Measurements from ENCODE around the gene GPBP1L1. TPM values are rescaled to one million over a fixed set of nuclear protein-coding genes. Genes with fewer than 3 reads are reported as not detected.

Gene GPBP1L1
- total RNA-seq, 1 donor from 2014 or later = 262 TPM

GRCh38 chr1:45621501-45621836 is 64.9 kb downstream of the GPBP1L1 start:
- peaks cover 86% of the 10 kb centered on the region for H3F3A ChIP-seq (ENCODE audit: low read depth)
- H3K9ac ChIP-seq = no peak overlapping the region
- no peaks in the 10 kb centered on the region for H3K9me3 ChIP-seq (ENCODE audit: low read depth)
- H2AFZ ChIP-seq (replicated peaks) = no peak overlapping the region
- H3K4me1 ChIP-seq = no peaks in the 10 kb centered on the region
- H3K36me3 ChIP-seq = peaks cover 10% of the 10 kb centered on the region
- peaks cover 29% of the 10 kb centered on the region for H4K20me1 ChIP-seq (ENCODE audit: low read depth)
- TF ChIP-seq EZH2 (IDR thresholded peaks at IDR 0.05) = no peak
- TF ChIP-seq EZH2phosphoT487 (IDR thresholded peaks at IDR 0.05) = no peak
- no peak for TF ChIP-seq CTCF (IDR thresholded peaks at IDR 0.05)
- no peak for DNase-seq (ENCODE audit: low spot score)
- H3K27ac ChIP-seq = peak overlapping the region; percentile 78
- H3K27me3 ChIP-seq = no peaks in the 10 kb centered on the region
- no peaks in the 10 kb centered on the region for H3K79me2 ChIP-seq (ENCODE audit: low read depth)
- no peak overlapping the region for H3K4me3 Mint-ChIP-seq
- H3K9me3 Mint-ChIP-seq = no peaks in the 10 kb centered on the region
- H3K27ac Mint-ChIP-seq = no peak overlapping the region
- peaks cover 5% of the 10 kb centered on the region for H3K27me3 Mint-ChIP-seq (ENCODE audit: insufficient read depth, low read depth)
- H3K36me3 Mint-ChIP-seq = peaks cover 31% of the 10 kb centered on the region
- no peak overlapping the region for H3K4me3 ChIP-seq
- H3K4me2 ChIP-seq = no peak overlapping the region
- H3K4me1 Mint-ChIP-seq = no peaks in the 10 kb centered on the region

- H3K4me1 ChIP-seq = no peaks in the 10 kb centered on the region
- H2AFZ ChIP-seq (replicated peaks) = no peak overlapping the region
- no peaks in the 10 kb centered on the region for H3K4me1 Mint-ChIP-seq
- H3K9ac ChIP-seq = no peak overlapping the region
- peaks cover 92% of the 10 kb centered on the region for H3F3A ChIP-seq (ENCODE audit: low read depth)
- no peaks in the 10 kb centered on the region for H3K79me2 ChIP-seq (ENCODE audit: low read depth)
- peaks cover 16% of the 10 kb centered on the region for H3K36me3 ChIP-seq
- H3K27me3 ChIP-seq = no peaks in the 10 kb centered on the region
- H3K4me3 Mint-ChIP-seq = no peak overlapping the region
- H3K9me3 ChIP-seq (ENCODE audit: low read depth) = no peaks in the 10 kb centered on the region
- H3K4me2 ChIP-seq = no peak overlapping the region
- no peak for TF ChIP-seq EZH2 (IDR thresholded peaks at IDR 0.05)
- no peak for TF ChIP-seq EZH2phosphoT487 (IDR thresholded peaks at IDR 0.05)
- no peak for TF ChIP-seq CTCF (IDR thresholded peaks at IDR 0.05)
- peaks cover 7% of the 10 kb centered on the region for H3K27me3 Mint-ChIP-seq (ENCODE audit: insufficient read depth, low read depth)
- DNase-seq (ENCODE audit: low spot score) = no peak
- peaks cover 37% of the 10 kb centered on the region for H3K36me3 Mint-ChIP-seq
- H3K4me3 ChIP-seq = no peak overlapping the region
- peaks cover 35% of the 10 kb centered on the region for H4K20me1 ChIP-seq (ENCODE audit: low read depth)
- H3K27ac Mint-ChIP-seq = no peak overlapping the region
- peak overlapping the region; percentile 75 for H3K27ac ChIP-seq
- no peaks in the 10 kb centered on the region for H3K9me3 Mint-ChIP-seq
Observed at GRCh38 chr1:45620588-45621500, 65.5 kb downstream of the GPBP1L1 start.

- H3K79me2 ChIP-seq (ENCODE audit: low read depth) = peaks cover under 1% of the 10 kb centered on the region
- no peak overlapping the region for H3K4me3 ChIP-seq
- no peaks in the 10 kb centered on the region for H3K9me3 ChIP-seq (ENCODE audit: low read depth)
- Mint-ChIP-seq H3K9me3 (no peaks in the 10 kb centered on the region), H3K27me3 (ENCODE audit: insufficient read depth, low read depth) (peaks cover 10% of the 10 kb centered on the region), H3K36me3 (peaks cover 40% of the 10 kb centered on the region), H3K27ac (peak overlapping the region; percentile 21), H3K4me1 (no peaks in the 10 kb centered on the region), H3K4me3 (no peak overlapping the region)
- H3K27me3 ChIP-seq = no peaks in the 10 kb centered on the region
- peak overlapping the region; percentile 75 for H3K27ac ChIP-seq
- H3K4me2 ChIP-seq = no peak overlapping the region
- no peak for DNase-seq (ENCODE audit: low spot score)
- H4K20me1 ChIP-seq (ENCODE audit: low read depth) = peaks cover 45% of the 10 kb centered on the region
- H2AFZ ChIP-seq (replicated peaks) = no peak overlapping the region
- peaks cover 100% of the 10 kb centered on the region for H3F3A ChIP-seq (ENCODE audit: low read depth)
- TF ChIP-seq EZH2 (IDR thresholded peaks at IDR 0.05) (no peak), EZH2phosphoT487 (IDR thresholded peaks at IDR 0.05) (no peak), CTCF (IDR thresholded peaks at IDR 0.05) (no peak)
- H3K9ac ChIP-seq = no peak overlapping the region
- peaks cover 28% of the 10 kb centered on the region for H3K36me3 ChIP-seq
- no peaks in the 10 kb centered on the region for H3K4me1 ChIP-seq
Observed at GRCh38 chr1:45619149-45619921, 67.0 kb downstream of the GPBP1L1 start.

Measured in neural progenitor cell (in vitro differentiated cells).